Daoy (cell line): ENCODE results near the gene BNIP1. TPM values are rescaled to one million over a fixed set of nuclear protein-coding genes. Genes with fewer than 3 reads are reported as not detected.
A peak's percentile ranks its signal among the peaks of the same experiment; 100 is the strongest.

ENCODE experiments used
- DNase-seq: peaks from one replicate; pipeline ENCODE4 v3.0.0-alpha.2; 2015; ENCODE audit warnings: low read depth
- total RNA-seq: library from RNA; depleted of rRNA; stranded (reverse); fragments of >200 nt; shearing (Covaris generic); gene quantifications from 2 replicates; pipeline ENCODE4 v1.2.3, GENCODE V29; 2014

BNIP1 gene
- total RNA-seq, 1 experiment from 2014 or later, result 35.5 TPM

GRCh38 chr5:173165177-173166016 is 21.1 kb downstream of the BNIP1 start:
- DNase-seq, result no peak

DNA sequence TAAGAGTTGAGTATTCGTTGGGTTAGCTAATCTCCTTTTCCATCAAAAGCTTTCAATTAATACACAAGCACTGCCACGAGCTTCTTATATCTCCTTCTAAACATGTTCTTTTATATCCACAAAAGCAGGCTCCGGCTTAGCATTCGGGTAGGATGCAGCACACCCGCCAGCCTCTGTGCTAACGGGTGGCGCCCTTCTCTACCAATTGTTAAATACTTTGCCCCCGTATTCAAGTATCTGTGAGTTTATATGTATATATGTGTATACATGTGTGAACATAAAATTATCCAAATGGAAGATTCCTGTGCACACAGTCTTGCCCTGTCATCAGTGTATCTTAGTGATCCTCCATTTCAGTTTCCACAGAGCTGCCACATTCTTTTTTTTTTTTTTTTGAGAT is 27.8 kb downstream of the BNIP1 start:
- DNase-seq, result no peak

DNA sequence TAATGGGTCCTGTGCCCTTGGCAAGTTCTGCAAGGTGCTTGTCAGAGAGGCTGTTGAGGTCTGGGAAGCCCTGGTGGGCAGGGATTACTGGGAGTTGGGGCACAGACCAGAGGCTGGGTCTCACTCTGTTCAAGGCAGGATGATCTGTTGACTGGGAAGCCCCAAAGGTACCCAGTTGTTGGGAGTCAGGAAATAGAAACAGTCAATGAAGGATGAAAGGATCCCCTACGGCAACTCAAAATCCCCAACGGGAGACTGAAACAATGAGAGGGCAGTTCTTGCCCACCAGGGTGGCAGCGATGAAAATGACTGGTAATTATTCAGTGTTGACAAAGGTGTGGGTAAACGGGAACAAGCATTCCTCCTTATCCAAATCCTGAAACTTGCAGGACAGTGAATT is 31.2 kb downstream of the BNIP1 start:
- no peak for DNase-seq

- DNase-seq, result no peak
These were observed 34.1 kb downstream of the BNIP1 start for GRCh38 chr5:173178369-173178910.

DNA sequence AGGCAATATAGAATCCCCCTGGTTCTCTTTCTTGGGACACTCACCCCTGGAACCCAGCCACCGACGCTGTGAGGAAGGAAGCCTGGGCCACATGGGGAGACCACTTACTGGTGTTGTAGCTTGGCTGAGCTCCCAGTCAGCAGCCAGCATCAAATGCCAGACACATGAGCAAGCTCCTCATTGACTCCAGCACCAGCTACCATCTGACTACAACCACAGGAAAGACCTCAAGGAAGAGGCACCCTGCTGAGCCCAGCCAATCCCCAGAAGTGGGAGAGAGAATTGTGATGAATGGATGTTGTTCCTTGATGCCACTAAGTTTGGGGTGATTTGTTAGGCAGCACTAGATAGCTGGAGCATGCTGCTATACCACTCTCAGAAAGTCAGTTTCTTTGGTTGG is 36.0 kb downstream of the BNIP1 start:
- peak; percentile 73 for DNase-seq

DNA sequence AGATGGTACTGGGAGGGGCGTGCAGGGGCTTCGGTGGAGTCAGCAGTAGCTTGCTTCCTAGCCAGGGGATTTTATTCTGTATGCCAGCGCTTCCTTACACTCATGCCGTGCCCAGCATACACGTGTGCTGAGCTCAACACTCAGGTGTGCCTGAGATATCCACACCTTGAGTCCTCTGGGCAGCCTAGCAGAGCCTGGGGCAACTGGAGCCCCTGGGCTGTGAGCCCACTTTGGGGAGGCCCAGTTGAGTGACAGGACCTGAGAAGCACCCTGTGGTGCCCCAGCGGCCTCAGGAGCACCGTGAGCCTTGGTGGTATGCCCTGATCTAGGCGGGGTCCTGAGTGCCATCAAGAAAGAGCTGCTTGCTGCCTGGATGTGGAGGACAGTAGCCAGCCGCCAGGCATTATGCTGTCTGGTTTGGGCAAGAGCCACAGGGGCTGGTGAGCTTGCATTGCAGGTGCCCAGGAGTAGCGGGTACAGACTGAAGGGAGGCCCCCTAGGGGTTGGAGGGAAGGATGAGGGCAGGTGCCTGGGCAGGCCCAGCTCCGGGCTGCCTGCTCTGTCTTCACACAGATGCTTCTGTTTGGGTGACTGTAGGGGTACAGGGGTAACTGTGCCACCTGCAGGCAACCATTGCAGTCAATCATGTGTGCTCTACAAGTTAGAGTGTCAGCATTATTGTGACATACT is 42.9 kb downstream of the BNIP1 start:
- DNase-seq, result no peak

DNA sequence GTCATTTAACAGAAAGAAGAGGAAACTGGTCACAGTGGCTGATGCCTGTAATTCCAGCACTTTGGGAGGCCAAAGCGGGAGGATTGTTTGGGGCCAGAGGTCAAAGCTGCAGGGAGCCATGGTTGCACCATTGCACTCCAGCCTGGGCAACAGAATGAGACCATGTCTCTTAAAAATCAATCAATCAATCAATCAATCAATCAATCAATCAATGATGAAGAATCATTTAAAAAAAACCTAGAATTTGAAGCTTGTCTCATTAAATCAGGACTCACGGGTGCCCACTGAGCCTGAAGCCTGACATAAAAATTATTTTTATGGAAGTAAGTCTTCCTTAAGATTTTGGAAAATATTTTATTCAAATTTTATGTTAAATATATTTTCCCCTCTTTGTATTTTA is 43.9 kb downstream of the BNIP1 start:
- DNase-seq, result no peak

DNA sequence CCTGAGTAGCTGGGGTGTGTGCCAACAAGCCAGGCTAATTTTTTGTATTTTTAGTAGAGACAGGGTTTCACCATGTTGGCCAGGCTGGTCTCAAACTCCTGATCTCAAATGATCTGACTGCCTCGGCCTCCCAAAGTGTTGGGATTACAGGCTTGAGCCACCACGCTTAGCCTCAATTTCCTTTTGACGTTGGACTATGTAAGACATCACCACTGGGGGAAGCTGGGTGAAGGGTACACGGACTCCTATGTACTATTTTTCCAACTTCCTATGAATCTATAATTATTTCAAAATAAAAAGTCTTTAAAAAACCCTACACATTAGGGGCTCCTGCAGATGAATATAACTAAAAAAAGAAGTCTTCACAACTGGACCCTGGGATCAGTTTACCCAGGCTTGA is 46.7 kb downstream of the BNIP1 start:
- no peak for DNase-seq

DNA sequence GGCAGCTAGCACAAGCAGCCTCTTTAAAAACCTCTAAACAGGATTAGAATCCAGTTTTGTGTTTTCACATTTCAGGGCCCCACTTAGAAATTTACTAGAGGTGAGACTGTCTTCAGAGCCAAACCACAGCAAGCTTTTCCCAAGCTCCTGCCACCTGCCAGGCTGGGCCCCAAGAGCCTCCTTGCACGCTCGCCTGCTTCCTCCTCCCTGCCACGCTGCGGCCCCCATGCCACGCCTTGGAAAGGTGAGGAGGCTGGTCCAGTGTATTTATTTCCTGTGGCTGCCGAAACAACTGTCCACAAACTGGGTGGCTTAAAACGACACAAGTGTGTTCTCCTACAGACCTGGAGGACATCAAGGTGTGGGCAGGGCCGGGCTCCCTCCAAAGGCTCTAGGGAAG is 47.2 kb downstream of the BNIP1 start:
- peak; percentile 19 for DNase-seq

DNA sequence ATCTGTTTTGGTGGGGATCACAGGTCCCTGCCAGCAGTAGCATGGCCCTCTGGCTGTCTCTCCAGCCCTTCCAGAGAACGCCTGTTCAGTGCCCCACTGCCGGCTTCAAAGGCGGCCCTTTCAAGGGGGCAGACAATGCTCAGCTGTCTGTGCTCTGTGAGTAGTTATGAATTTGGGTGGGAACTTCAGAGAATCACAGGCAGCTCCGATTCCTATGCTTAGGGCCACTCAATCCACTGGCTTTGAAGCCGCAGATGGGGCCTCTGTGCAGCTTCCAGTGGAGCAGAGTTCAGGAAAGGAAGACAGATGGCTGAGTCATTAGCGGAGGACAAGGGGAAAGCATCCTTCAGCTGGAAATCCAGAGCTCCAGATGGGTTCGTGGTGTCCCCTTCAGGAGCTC is 48.2 kb downstream of the BNIP1 start:
- DNase-seq, result no peak

DNA sequence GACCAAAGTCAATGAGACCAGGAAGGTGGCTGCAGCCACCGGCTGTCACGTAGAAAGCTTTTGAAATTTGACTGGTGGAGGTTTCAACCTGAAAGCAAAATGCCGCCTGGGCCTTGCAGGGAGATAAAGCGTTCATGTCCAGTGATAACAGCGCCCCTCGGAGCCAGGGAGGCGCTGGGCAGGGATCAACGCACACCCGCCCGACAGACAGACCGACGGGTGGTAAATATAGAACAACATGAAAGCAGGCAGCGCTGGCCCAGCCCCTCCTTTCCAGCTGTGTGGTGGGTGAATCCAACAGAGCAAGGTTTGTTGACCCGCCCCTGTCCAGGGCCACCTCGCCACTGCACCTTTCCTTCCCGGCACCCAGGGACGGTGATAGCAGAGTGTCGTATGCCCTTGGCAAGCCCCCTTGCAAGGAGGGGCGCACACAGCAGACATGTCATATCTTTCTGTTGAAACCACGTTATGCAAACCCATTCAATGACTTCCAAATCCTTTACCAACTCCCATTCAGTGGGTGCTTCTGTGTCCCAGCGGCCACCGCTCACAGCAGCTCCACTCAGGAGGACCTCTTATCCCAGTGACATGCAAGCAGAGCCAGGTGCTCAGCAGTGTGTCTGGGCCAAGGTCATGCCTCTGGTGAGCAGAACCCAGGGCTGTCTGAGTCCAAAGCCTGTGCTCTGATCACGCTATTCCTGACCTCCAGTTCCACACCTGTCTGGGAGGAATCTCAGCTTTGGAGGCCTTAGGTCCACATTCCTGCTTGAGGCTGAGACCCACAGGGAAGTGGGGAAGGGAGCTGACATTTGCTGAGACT is 52.0 kb downstream of the BNIP1 start:
- no peak for DNase-seq

DNA sequence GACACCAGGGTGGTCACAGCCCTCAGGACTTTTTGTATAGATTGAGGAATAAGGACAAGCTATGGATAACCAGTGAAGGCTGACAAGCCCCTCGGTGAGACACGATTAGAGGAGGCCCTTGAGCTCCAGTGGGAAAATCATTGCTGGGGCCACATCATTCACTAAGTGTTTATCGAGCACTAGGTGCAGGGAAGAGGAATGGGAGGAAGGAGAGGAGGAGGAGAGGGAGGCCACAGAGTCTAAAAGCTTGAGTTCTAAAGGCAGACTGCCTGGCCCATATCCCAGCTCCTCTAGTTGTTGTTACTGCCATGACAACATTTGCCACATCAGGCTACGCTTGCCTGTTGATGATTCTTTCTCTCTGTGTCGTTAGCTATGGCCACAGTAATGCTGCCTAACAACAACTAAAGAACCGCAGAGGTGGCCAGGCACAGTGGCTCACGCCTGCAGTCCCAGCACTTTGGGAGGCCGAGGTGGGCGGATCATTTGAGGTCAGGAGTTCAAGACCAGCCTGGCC is 53.1 kb downstream of the BNIP1 start:
- DNase-seq, result no peak

- DNase-seq, result no peak
These were observed 53.7 kb downstream of the BNIP1 start for GRCh38 chr5:173198049-173198448.

DNA sequence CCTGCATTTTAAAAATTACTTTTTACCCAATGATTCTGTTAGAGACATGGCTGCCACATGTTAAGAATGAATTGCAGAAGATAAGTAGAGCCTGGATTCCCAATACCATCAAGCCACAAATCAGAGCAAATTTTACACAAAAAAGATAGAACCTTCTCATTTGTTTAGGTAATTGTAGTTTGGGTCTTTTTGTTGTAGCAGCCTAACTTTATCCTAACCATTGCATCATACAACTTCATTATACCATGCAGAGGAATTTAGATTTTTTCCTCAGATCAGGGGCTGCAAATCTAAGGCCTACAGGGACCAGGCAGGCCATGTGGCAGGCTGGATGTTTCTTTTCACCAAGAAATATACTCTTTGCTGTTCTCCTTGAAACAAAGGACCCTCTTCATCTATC is 56.0 kb downstream of the BNIP1 start:
- DNase-seq, result no peak

DNA sequence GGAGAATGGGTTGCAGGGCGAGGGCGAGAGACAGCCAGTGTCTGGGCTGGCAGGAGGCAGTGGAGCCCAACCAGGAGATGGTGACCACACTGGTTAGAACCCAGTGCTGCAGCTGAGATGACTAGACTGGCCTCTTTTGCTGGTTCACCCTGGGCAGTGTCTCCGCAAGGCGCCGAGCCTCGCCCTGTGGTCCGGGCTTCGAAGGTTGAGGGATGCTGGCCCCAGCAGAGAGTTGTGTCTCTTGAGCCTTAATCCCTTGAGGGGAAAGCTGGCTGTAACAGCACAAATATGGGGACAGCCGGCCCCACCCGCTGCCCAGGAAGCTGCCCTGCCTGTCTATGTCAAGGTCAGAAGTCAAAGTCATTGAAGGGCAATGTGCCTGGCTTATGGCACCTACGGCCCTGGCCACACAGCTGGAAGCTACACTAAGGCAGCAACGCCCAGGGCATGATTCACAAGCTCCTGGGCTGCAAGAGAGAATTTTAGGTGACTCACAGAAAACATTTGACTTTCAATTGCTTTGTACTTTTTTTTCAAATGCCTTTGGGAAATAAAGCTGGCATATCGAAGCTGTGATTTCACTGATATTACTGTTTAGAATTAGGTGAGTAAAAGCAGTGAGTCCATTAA is 57.4 kb downstream of the BNIP1 start:
- peak; percentile 89 for DNase-seq

DNA sequence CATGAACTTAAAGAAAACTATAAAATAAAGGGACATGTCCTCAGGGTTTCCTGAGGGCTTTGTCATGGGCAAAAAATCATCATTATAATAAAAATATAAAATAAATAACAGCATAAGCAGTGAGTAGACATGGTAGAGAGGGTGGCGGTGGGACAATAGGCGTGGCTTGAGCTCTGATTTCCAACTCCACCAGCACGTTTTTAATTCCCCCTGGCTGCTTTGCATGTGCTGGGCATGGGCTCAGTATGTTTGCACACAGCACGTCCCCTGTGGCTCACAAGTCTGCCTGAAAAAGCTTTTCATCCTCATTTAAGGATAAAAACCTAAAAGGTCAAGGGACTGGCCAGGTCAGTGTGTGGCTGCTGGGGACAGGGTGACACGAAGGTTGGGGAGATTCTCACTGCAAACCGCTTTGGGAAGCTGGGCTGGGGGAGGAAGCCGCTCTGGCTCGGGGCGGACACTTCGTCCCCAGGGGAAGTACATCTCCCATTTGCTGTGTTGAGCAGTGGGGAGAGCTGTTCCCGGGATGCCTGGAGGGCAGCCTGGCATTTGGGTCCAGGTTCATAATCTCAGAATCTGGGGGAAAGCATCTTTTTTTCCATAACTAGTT is 58.0 kb downstream of the BNIP1 start:
- peak; percentile 48 for DNase-seq

DNA sequence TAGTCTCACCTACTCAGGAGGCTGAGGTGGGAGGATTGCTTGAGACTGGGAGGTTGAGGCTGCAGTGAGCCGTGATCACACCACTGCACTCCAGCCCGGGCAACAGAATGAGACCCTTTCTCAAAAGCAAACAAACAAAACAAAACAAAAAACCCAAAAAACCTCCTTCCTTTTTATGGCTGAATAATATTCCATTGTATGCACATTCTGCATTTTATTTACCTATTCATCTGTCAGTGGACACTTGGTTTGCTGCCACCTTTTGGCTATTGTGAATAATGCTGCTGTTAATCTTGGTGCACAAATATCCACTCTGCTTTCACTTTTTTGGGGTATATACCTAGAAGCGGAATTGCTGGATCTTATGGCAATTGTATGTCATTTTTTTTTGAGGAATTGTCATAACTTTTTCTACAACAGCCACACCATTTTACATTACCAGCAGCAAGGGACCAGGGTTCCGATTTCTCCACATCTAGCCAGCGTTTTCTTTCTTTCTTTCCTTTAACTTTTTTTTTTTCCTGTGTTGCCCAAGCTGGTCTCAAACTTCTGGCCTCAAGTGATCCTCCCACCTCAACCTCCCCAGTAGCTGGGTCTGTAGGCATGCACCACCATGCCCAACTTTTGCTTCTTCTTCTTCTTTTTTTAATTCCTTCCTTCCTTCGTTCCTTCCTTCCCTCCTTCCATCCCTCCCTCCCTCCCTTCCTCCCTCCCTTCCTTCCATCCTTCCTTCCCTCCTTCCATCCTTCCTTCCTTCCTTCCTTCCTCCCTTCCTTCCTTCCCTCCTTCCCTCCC is 60.1 kb downstream of the BNIP1 start:
- peak; percentile 42 for DNase-seq

- no peak for DNase-seq
These were observed 61.6 kb downstream of the BNIP1 start for GRCh38 chr5:173205916-173206315.

GRCh38 chr5:173208296-173208695 is 64.0 kb downstream of the BNIP1 start:
- no peak for DNase-seq

GRCh38 chr5:173210877-173211276 is 66.5 kb downstream of the BNIP1 start:
- no peak for DNase-seq
